Endothelial cell (in vitro differentiated cells): ENCODE measurements around the gene CRIP1. TPM values are rescaled to one million over a fixed set of nuclear protein-coding genes. Genes with fewer than 3 reads are reported as not detected.

ENCODE experiments used
- DNase-seq: peaks from one replicate; pipeline ENCODE4 v3.0.0; 2021; ENCODE audit warnings: low spot score
- H3K27ac Mint-ChIP-seq: one replicate; pipeline ENCODE4 v1.8.0; 2021; ENCODE audit warnings: mixed read lengths, inconsistent platforms; ENCODE audit not compliant: unreplicated experiment
- H3K27me3 Mint-ChIP-seq: one replicate; pipeline ENCODE4 v1.8.0; 2021; ENCODE audit warnings: mild to moderate bottlenecking, moderate library complexity, mixed read lengths, inconsistent platforms; ENCODE audit not compliant: unreplicated experiment
- H3K36me3 Mint-ChIP-seq: one replicate; pipeline ENCODE4 v1.8.0; 2021; ENCODE audit warnings: mild to moderate bottlenecking, low read depth, mixed read lengths, inconsistent platforms; ENCODE audit not compliant: unreplicated experiment
- H3K4me1 Mint-ChIP-seq: one replicate; pipeline ENCODE4 v1.8.0; 2021; ENCODE audit warnings: mild to moderate bottlenecking, mixed read lengths, inconsistent platforms; ENCODE audit not compliant: unreplicated experiment
- H3K4me3 Mint-ChIP-seq: one replicate; pipeline ENCODE4 v1.8.0; 2021; ENCODE audit warnings: mild to moderate bottlenecking, mixed read lengths, inconsistent platforms; ENCODE audit not compliant: unreplicated experiment
- H3K9me3 Mint-ChIP-seq: one replicate; pipeline ENCODE4 v1.8.0; 2021; ENCODE audit warnings: mixed read lengths, inconsistent platforms; ENCODE audit not compliant: unreplicated experiment
- CTCF ChIP-seq: fragments of 200-600 bp; sonication (generic); IDR thresholded peaks from one replicate; pipeline ENCODE4 v1.5.0; 2021; ENCODE audit warnings: antibody characterized with exemption; ENCODE audit not compliant: unreplicated experiment
- total RNA-seq: library from RNA; stranded (reverse); fragmentation: NEBNext Ultra II Directional; extraction: Animal tissue kit (Norgen Biotek cat#: 25700); gene quantifications from one replicate; pipeline ENCODE4 v1.2.1, GENCODE V29; 2021; ENCODE audit not compliant: unreplicated experiment

CRIP1 gene
- total RNA-seq, 1 donor from 2014 or later = 2.5 TPM

- no peaks in the 10 kb centered on the region for H3K4me1 Mint-ChIP-seq
- no peak overlapping the region for H3K27ac Mint-ChIP-seq
- peaks cover 21% of the 10 kb centered on the region for H3K27me3 Mint-ChIP-seq
- TF ChIP-seq CTCF = no peak
- no peak overlapping the region for H3K4me3 Mint-ChIP-seq
- H3K9me3 Mint-ChIP-seq = no peaks in the 10 kb centered on the region
- peaks cover 4% of the 10 kb centered on the region for H3K36me3 Mint-ChIP-seq
- DNase-seq = peak; percentile 43
Observed at GRCh38 chr14:105532735-105533141, 46.1 kb downstream of the CRIP1 start.

GRCh38 chr14:105533391-105533790 lies 46.7 kb downstream of the CRIP1 start:
- Mint-ChIP-seq H3K27me3 (peaks cover 21% of the 10 kb centered on the region), H3K36me3 (peaks cover 4% of the 10 kb centered on the region), H3K27ac (no peak overlapping the region), H3K4me1 (no peaks in the 10 kb centered on the region), H3K4me3 (no peak overlapping the region), H3K9me3 (no peaks in the 10 kb centered on the region)
- TF ChIP-seq CTCF = no peak
- no peak for DNase-seq

- DNase-seq = no peak
- H3K4me1 Mint-ChIP-seq = no peaks in the 10 kb centered on the region
- peaks cover 24% of the 10 kb centered on the region for H3K27me3 Mint-ChIP-seq
- no peak overlapping the region for H3K27ac Mint-ChIP-seq
- no peak overlapping the region for H3K4me3 Mint-ChIP-seq
- no peaks in the 10 kb centered on the region for H3K9me3 Mint-ChIP-seq
- TF ChIP-seq CTCF = no peak
- H3K36me3 Mint-ChIP-seq = peaks cover 4% of the 10 kb centered on the region
Observed at GRCh38 chr14:105533811-105534498, 47.3 kb downstream of the CRIP1 start.

- Mint-ChIP-seq H3K27me3 (peaks cover 25% of the 10 kb centered on the region), H3K27ac (no peak overlapping the region)
Observed at GRCh38 chr14:105534586-105534985, 47.9 kb downstream of the CRIP1 start.

More at GRCh38 chr14:105534586-105534985, 47.9 kb downstream of the CRIP1 start:
- no peak for DNase-seq
- TF ChIP-seq CTCF = no peak
- H3K4me1 Mint-ChIP-seq = no peaks in the 10 kb centered on the region
- no peak overlapping the region for H3K4me3 Mint-ChIP-seq
- H3K9me3 Mint-ChIP-seq = no peaks in the 10 kb centered on the region
- H3K36me3 Mint-ChIP-seq = peaks cover 4% of the 10 kb centered on the region
